Ovary (tissue), 3 donors: ENCODE results near the gene CCNJL.

ENCODE experiments used
- EP300 ChIP-seq: sonication (generic); formaldehyde crosslinking; IDR thresholded peaks from one replicate; pipeline ENCODE4 v1.6.1; 2017; ENCODE audit warnings: antibody characterized with exemption
- POLR2A ChIP-seq: fragments of 450-650 bp; IDR thresholded peaks from one replicate; pipeline ENCODE4 v1.6.1; 2017; ENCODE audit warnings: antibody characterized with exemption, mild to moderate bottlenecking, moderate library complexity
- TF ChIP-seq, protein P1 (sequence below), 3 donors: fragments of 450-650 bp in 2 of 3; fragments of 200-600 bp in 1 of 3; IDR thresholded peaks; one replicate each; pipeline versions ENCODE4 v1.5.1 to v1.8.0; 2016 to 2022; ENCODE audit warnings: antibody characterized with exemption in 3 of 3, mild to moderate bottlenecking in 1 of 3
- donor health status: DM: no; HTN: no; CAD: no.

DNA sequence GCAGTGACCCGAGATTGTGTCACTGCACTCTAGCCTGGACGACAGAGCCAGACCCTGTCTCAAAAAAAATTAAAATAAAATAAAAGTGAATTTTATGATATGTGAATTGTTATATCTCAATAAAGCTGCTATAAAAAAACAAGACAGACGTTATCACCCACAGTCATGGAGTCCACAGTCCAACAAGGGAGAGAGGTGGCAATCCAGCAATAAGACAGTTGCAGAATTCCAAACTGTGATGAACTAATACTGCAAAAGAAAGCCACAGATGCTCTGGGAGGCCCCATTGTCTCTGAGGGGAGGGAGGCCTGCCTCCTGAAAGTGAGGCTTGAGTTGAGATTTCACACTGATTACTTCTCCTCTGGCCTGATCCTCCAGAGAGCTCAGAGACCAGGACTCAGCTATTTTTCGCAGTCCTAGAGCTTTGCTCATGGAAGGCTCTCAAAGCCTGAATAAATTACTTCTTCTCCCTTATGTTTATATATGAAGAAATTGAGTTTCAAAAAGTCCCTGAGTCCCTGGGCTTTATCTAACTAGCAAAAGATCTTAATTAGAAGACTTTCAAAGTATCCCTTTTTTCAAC, 28.0 kb downstream of the CCNJL start:
- TF ChIP-seq, protein P1, sequence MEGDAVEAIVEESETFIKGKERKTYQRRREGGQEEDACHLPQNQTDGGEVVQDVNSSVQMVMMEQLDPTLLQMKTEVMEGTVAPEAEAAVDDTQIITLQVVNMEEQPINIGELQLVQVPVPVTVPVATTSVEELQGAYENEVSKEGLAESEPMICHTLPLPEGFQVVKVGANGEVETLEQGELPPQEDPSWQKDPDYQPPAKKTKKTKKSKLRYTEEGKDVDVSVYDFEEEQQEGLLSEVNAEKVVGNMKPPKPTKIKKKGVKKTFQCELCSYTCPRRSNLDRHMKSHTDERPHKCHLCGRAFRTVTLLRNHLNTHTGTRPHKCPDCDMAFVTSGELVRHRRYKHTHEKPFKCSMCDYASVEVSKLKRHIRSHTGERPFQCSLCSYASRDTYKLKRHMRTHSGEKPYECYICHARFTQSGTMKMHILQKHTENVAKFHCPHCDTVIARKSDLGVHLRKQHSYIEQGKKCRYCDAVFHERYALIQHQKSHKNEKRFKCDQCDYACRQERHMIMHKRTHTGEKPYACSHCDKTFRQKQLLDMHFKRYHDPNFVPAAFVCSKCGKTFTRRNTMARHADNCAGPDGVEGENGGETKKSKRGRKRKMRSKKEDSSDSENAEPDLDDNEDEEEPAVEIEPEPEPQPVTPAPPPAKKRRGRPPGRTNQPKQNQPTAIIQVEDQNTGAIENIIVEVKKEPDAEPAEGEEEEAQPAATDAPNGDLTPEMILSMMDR (IDR thresholded peaks at IDR 0.05) = no peak
- no peak for TF ChIP-seq POLR2A
- no peak for TF ChIP-seq EP300
